HepG2 (cell line): ENCODE results near the gene CDC23. TPM values are rescaled to one million over a fixed set of nuclear protein-coding genes. Genes with fewer than 3 reads are reported as not detected.
"Not testable (repeated sequence)": the region's sequence is repeated elsewhere in the genome, so short reads cannot be mapped to it uniquely, and the experiment has no call there.

Experiments
- ATAC-seq: fragments of 200-7000 bp; cut with Tn5 transposase; 3 replicates; pipeline ENCODE4 v1.9.1; 2020; ENCODE audit warnings: mild to moderate bottlenecking, moderate library complexity
- BruUV-seq: library from RNA; stranded (reverse); fragments of 400-500 nt; replicated peaks from 2 replicates; lab custom pipeline; 2021; lab: Mats Ljungman, UMichigan
- CTCF ChIA-PET: fragments of 300-600 bp; formaldehyde crosslinking; extraction: SDS; loops from one replicate; lab custom pipeline; 2021; ENCODE audit warnings: low total read pairs, inconsistent platforms, low intra/inter-chr PET ratio; lab: Yijun Ruan, JAX
- POLR2A ChIA-PET: fragments of 350-600 bp; sonication (Branson Sonifier 250); formaldehyde crosslinking; loops from one replicate; lab custom pipeline; 2020; ENCODE audit warnings: antibody characterized with exemption, inconsistent platforms; lab: Yijun Ruan, JAX
- DNase-seq: peaks from one replicate; pipeline ENCODE4 v3.0.0-alpha.2; 2015; ENCODE audit warnings: low spot score
- FAIRE-seq: peaks from 3 replicates; lab custom pipeline; 2011; peaks lifted over from hg19 to GRCh38; lab: Jason Lieb, UNC
- H2AFZ ChIP-seq: one replicate; pipeline ENCODE4 v1.6.1; 2011; ENCODE audit warnings: low read length, inconsistent platforms
- H3K27ac ChIP-seq: fragments of 300-600 bp; 3 replicates; pipeline ENCODE4 v1.8.0; 2011; ENCODE audit warnings: mixed run types, mild to moderate bottlenecking, mixed read lengths, low read length, inconsistent platforms; ENCODE audit not compliant: insufficient read depth; ENCODE audit errors: extremely low read length
- H3K27me3 ChIP-seq, 2 experiments: fragments of 200-600 bp in 1 of 2; 2 replicates in 1 of 2; 3 replicates in 1 of 2; pipeline versions ENCODE4 v1.6.0 to v1.8.0; 2011; ENCODE audit warnings: low read length in 2 of 2, mild to moderate bottlenecking in 2 of 2, moderate library complexity in 2 of 2, inconsistent platforms in 1 of 2; ENCODE audit not compliant: insufficient read depth in 2 of 2, control insufficient read depth in 1 of 2
- H3K36me3 ChIP-seq, 2 experiments: fragments of 200-600 bp in 1 of 2; replicated peaks in 1 of 2; 2 replicates in 1 of 2; 3 replicates in 1 of 2; pipeline versions ENCODE4 v1.5.1 to v1.8.0; 2011; ENCODE audit warnings: low read length in 2 of 2, inconsistent platforms in 1 of 2; ENCODE audit not compliant: insufficient read depth in 2 of 2, control insufficient read depth in 1 of 2
- H3K4me1 ChIP-seq: 2 replicates; pipeline ENCODE4 v1.5.1; 2012; ENCODE audit warnings: low read length, inconsistent platforms; ENCODE audit not compliant: insufficient read depth
- H3K4me2 ChIP-seq: 2 replicates; pipeline ENCODE4 v1.6.0; 2011; ENCODE audit warnings: low read depth, low read length, inconsistent platforms
- H3K4me3 ChIP-seq, 3 experiments: fragments of 200-600 bp in 1 of 3; sonication (generic), shearing (Covaris generic) in 1 of 3; replicated peaks in 1 of 3; 2 replicates each; pipeline ENCODE4 v1.5.1; 2011 to 2016; ENCODE audit warnings: low read length in 3 of 3, inconsistent platforms in 2 of 3, low read depth in 2 of 3, mild to moderate bottlenecking in 2 of 3, control low read depth in 1 of 3, mixed read lengths in 1 of 3; ENCODE audit not compliant: insufficient read depth in 1 of 3
- H3K79me2 ChIP-seq: one replicate; pipeline ENCODE4 v1.6.1; 2011; ENCODE audit warnings: low read length, inconsistent platforms; ENCODE audit not compliant: insufficient read depth
- H3K9ac ChIP-seq: 2 replicates; pipeline ENCODE4 v1.6.0; 2011; ENCODE audit warnings: mild to moderate bottlenecking, low read depth, low read length, inconsistent platforms; ENCODE audit not compliant: insufficient read depth
- H3K9me3 ChIP-seq: 2 replicates; pipeline ENCODE4 v1.5.1; 2012; ENCODE audit warnings: mild to moderate bottlenecking, low read length
- H4K20me1 ChIP-seq: 2 replicates; pipeline ENCODE4 v1.6.0; 2011; ENCODE audit warnings: inconsistent platforms, mild to moderate bottlenecking, low read length, moderate library complexity; ENCODE audit not compliant: insufficient read depth
- IRF2 ChIP-seq: IDR thresholded peaks from 2 replicates; pipeline ENCODE4 v1.6.1; 2018; ENCODE audit warnings: missing genetic modification reagents, missing compliant biosample characterization
- MEF2D ChIP-seq: sonication (generic); formaldehyde crosslinking; IDR thresholded peaks from 2 replicates; pipeline ENCODE4 v1.5.1; 2020; ENCODE audit warnings: mild to moderate bottlenecking, missing genetic modification reagents
- RARG ChIP-seq: sonication (generic); formaldehyde crosslinking; IDR thresholded peaks from 2 replicates; pipeline ENCODE4 v1.4.0; 2020; ENCODE audit warnings: low read depth, mild to moderate bottlenecking, missing genetic modification reagents
- ZNF496 ChIP-seq: sonication (generic); formaldehyde crosslinking; IDR thresholded peaks from 2 replicates; pipeline ENCODE4 v1.8.1; 2023; ENCODE audit warnings: mild to moderate bottlenecking, moderate library complexity, missing genetic modification reagents; ENCODE audit not compliant: insufficient replicate concordance
- ZNF543 ChIP-seq: sonication (generic); formaldehyde crosslinking; IDR thresholded peaks from 2 replicates; pipeline ENCODE4 v1.4.0; 2020; ENCODE audit warnings: mild to moderate bottlenecking, missing genetic modification reagents
- ZNF550 ChIP-seq: sonication (generic); formaldehyde crosslinking; IDR thresholded peaks from 2 replicates; pipeline ENCODE4 v1.4.0; 2020; ENCODE audit warnings: mild to moderate bottlenecking, missing genetic modification reagents, borderline replicate concordance
- ZNF850 ChIP-seq: sonication (generic); formaldehyde crosslinking; conservative IDR thresholded peaks from 2 replicates; pipeline ENCODE4 v1.9.0; 2021; ENCODE audit warnings: mild to moderate bottlenecking, missing genetic modification reagents
- WGBS: methylation state at CpG from one replicate; pipeline ENCODE4 v1.1.6; 2017; ENCODE audit warnings: low lambda C conversion rate; 5-methylcytosine and 5-hydroxymethylcytosine counted together
- in situ Hi-C: cut with HindIII; loops from 2 replicates; pipeline ENCODE4 v1.10.0; 2017; ENCODE audit warnings: low pct_unique_long_range_greater_than_20kb; ENCODE audit not compliant: extremely low pct_ligation_motif_present
- intact Hi-C: fragments of 100-400 bp; cut with micrococcal nuclease; formaldehyde crosslinking; loops from one replicate; pipeline ENCODE4 v1.10.0; 2022; ENCODE audit not compliant: unreplicated experiment
- polyA plus RNA-seq, 8 experiments: library from polyadenylated mRNA; depleted of rRNA in 3 of 8; stranded (reverse) in 7 of 8; unstranded in 1 of 8; fragments of >200 nt; fragmentation: Illumina TruSeq in 4 of 8; extraction: Trizol in 4 of 8; gene quantifications; 2 replicates each; pipeline versions ENCODE4 v1.2.1 to v1.2.3, GENCODE V29; 2011 to 2016; ENCODE audit warnings: low read depth in 4 of 8, missing spikeins in 1 of 8, mixed read lengths in 1 of 8; ENCODE audit not compliant: insufficient read depth in 1 of 8
- total RNA-seq, 5 experiments: library from RNA; depleted of rRNA; stranded (reverse); fragments of >200 nt; fragmentation: Illumina TruSeq; extraction: Trizol; gene quantifications; 2 replicates each; pipeline ENCODE4 v1.2.3, GENCODE V29; 2016; ENCODE audit warnings: low read depth in 1 of 5
- TF ChIP-seq, protein P1 (sequence below): IDR thresholded peaks from 2 replicates; pipeline ENCODE4 v1.6.1; 2016; ENCODE audit warnings: missing compliant biosample characterization, missing genetic modification reagents, borderline replicate concordance

The CDC23 gene
- total and polyA plus RNA-seq, 2 of the 13 experiments (the other 11 are each of a cell fraction or from before 2014, with no cell fraction given) = 38.3 to 47.7 TPM

DNA sequence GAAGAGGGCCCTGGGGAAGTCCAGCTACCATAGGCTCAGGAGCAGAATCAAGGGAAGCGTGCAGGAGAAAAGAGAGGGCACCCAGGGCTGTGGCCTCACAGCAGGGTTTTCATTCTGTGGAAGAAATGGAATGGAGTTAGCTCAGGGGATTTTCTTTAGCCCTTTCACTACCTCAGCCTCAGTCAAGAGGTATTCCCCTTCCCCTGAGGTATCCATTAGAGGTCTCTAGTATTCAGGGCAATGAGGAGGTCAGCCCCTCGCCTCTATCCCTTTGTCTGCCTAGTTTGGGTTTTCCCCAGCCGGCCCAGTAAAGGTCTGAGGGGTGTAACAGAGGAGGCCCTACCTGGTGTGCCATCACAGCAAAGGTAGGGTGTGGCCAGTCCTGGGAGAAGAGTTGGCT, 39.8 kb upstream of the CDC23 start:
- no TSS peak for BruUV-seq
- 36% methylated on average over 3 of the region's 3 CpGs for WGBS

DNA sequence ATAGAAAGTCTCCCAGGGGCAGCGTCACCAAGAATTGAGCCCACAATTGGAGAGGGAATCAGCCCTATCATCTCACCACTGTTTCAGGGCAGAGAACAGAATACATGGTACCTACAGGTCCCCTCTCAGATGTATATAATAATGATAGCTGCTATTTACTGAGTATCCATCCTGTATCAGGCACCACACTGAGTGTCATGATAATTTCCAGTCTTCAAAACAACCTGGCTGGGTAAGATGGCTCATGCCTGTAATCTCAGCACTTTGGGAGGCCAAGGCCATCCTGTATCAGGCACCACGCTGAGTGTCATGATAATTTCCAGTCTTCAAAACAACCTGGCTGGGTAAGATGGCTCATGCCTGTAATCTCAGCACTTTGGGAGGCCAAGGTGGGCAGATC, 34.7 kb upstream of the CDC23 start:
- CTCF ChIA-PET, ATAC-seq, H3K4me2 ChIP-seq, H2AFZ ChIP-seq, H3K4me3 ChIP-seq, FAIRE-seq, H3K27ac ChIP-seq, H3K9ac ChIP-seq, H3K79me2 ChIP-seq, DNase-seq, H4K20me1 ChIP-seq, H3K9me3 ChIP-seq, BruUV-seq, intact Hi-C loops, H3K36me3 ChIP-seq, in situ Hi-C loops: not testable (repeated sequence)
- POLR2A ChIA-PET = interaction anchor here (0.7 kb wide), 1 partner anchor 246 kb away, joined by 5 read pairs; no protein-coding TSS in a partner anchor
- WGBS = 66% methylated on average over 2 of the region's 2 CpGs
- Histone ChIP-seq H3K4me1 (peaks cover 36% of the 10 kb centered on the region), H3K27me3 (peaks cover 0 to 10% of the 10 kb centered on the region in 2 experiments; a peak in 2 of 5 replicates)

More for the DNA sequence above, 39.8 kb upstream of the CDC23 start:
- Histone ChIP-seq H3K9me3 (no peaks in the 10 kb centered on the region), H3K79me2 (no peaks in the 10 kb centered on the region), H3K4me2 (no peak overlapping the region), H3K36me3 (no peaks in the 10 kb centered on the region), H3K27ac (no peak overlapping the region), H3K4me3 (no peak overlapping the region), H4K20me1 (no peaks in the 10 kb centered on the region), H2AFZ (no peak overlapping the region), H3K27me3 (peaks cover 0 to 3% of the 10 kb centered on the region in 2 experiments; a peak in 2 of 5 replicates), H3K4me1 (peaks cover 14% of the 10 kb centered on the region), H3K9ac (no peak overlapping the region)
- intact Hi-C loops = no loop called here
- TF ChIP-seq MEF2D (CRISPR knock-in tag) (no peak), ZNF850 (no peak), ZNF550 (no peak), RARG (CRISPR knock-in tag) (no peak), ZNF496 (no peak), IRF2 (CRISPR knock-in tag) (no peak), ZNF543 (CRISPR knock-in tag) (no peak)
- TF ChIP-seq, protein P1, sequence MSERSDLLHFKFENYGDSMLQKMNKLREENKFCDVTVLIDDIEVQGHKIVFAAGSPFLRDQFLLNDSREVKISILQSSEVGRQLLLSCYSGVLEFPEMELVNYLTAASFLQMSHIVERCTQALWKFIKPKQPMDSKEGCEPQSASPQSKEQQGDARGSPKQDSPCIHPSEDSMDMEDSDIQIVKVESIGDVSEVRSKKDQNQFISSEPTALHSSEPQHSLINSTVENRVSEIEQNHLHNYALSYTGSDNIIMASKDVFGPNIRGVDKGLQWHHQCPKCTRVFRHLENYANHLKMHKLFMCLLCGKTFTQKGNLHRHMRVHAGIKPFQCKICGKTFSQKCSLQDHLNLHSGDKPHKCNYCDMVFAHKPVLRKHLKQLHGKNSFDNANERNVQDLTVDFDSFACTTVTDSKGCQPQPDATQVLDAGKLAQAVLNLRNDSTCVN (CRISPR knock-in tag) = no peak
- FAIRE-seq = no peak
- CTCF ChIA-PET = no interaction called here
- POLR2A ChIA-PET = no interaction called here
- in situ Hi-C loops = no loop called here
- DNase-seq = no peak
- no peak for ATAC-seq
